Skeletal muscle satellite cell (primary cell): ENCODE data around the gene CTNNA2.

ENCODE experiments used
- H3K27me3 ChIP-seq: 2 replicates; pipeline ENCODE4 v1.7.0; 2013; ENCODE audit warnings: low read length; ENCODE audit not compliant: control insufficient read depth, insufficient read depth
- H3K36me3 ChIP-seq: 2 replicates; pipeline ENCODE4 v1.7.0; 2013; ENCODE audit warnings: mild to moderate bottlenecking, control low read depth, low read length; ENCODE audit not compliant: insufficient read depth
- H3K4me1 ChIP-seq: 2 replicates; pipeline ENCODE4 v1.7.0; 2013; ENCODE audit warnings: low read length; ENCODE audit not compliant: control insufficient read depth, insufficient read depth
- H3K4me2 ChIP-seq: 2 replicates; pipeline ENCODE4 v1.7.0; 2013; ENCODE audit warnings: mild to moderate bottlenecking, low read length
- H3K4me3 ChIP-seq: 2 replicates; pipeline ENCODE4 v1.7.0; 2013; ENCODE audit warnings: low read length
- H3K9ac ChIP-seq: 2 replicates; pipeline ENCODE4 v1.7.0; 2013; ENCODE audit warnings: mild to moderate bottlenecking, low read depth, low read length, moderate library complexity
- H3K9me3 ChIP-seq: replicated peaks from 2 replicates; pipeline ENCODE4 v1.7.0; 2013; ENCODE audit warnings: mild to moderate bottlenecking, control low read depth, low read length

The CTNNA2 gene

DNA sequence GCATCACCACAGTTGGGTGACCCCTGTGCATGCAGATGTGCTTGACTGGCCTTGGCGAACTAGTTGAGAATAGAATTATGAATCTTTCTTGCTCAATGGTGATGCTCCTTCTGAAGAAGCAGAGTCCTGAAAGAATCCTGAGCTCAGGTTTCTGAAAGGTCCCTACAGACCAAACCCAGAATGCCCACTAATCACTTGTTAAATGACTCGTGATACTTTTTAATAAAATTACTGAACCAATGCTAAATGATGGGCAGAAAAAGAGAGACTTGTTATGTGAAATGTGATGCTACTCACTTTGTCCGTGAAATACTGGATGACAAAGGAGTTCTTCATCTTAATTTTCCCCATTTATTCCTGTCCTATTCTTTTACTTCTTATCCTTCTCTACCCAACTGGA, 1055.2 kb downstream of the CTNNA2 start:
- no peaks in the 10 kb centered on the region for H3K4me1 ChIP-seq

GRCh38 chr2:80573167-80573566, 1060.3 kb downstream of the CTNNA2 start:
- H3K4me1 ChIP-seq: no peaks in the 10 kb centered on the region
- H3K36me3 ChIP-seq: no peaks in the 10 kb centered on the region

More for the DNA sequence above, 1055.2 kb downstream of the CTNNA2 start:
- no peak overlapping the region for H3K9ac ChIP-seq
- no peaks in the 10 kb centered on the region for H3K9me3 ChIP-seq
- no peaks in the 10 kb centered on the region for H3K27me3 ChIP-seq
- no peaks in the 10 kb centered on the region for H3K36me3 ChIP-seq
- no peak overlapping the region for H3K4me3 ChIP-seq
- H3K4me2 ChIP-seq: no peak overlapping the region

GRCh38 chr2:80573950-80574349, 1061.1 kb downstream of the CTNNA2 start:
- Histone ChIP-seq H3K4me1 (no peaks in the 10 kb centered on the region), H3K9ac (no peak overlapping the region), H3K9me3 (no peaks in the 10 kb centered on the region), H3K4me2 (no peak overlapping the region), H3K27me3 (no peaks in the 10 kb centered on the region), H3K4me3 (no peak overlapping the region), H3K36me3 (no peaks in the 10 kb centered on the region)

More at GRCh38 chr2:80573167-80573566, 1060.3 kb downstream of the CTNNA2 start:
- Histone ChIP-seq H3K27me3 (no peaks in the 10 kb centered on the region), H3K4me3 (no peak overlapping the region), H3K4me2 (no peak overlapping the region), H3K9me3 (no peaks in the 10 kb centered on the region), H3K9ac (no peak overlapping the region)

- Histone ChIP-seq H3K9ac (no peak overlapping the region), H3K36me3 (no peaks in the 10 kb centered on the region), H3K9me3 (no peaks in the 10 kb centered on the region), H3K27me3 (no peaks in the 10 kb centered on the region), H3K4me1 (no peaks in the 10 kb centered on the region), H3K4me2 (no peak overlapping the region), H3K4me3 (no peak overlapping the region)
These were observed 1066.9 kb downstream of the CTNNA2 start for GRCh38 chr2:80579756-80580155.

- Histone ChIP-seq H3K4me1 (no peaks in the 10 kb centered on the region), H3K4me2 (no peak overlapping the region), H3K9ac (no peak overlapping the region), H3K4me3 (no peak overlapping the region), H3K27me3 (no peaks in the 10 kb centered on the region), H3K36me3 (no peaks in the 10 kb centered on the region), H3K9me3 (peaks cover 3% of the 10 kb centered on the region)
These were observed 1078.4 kb downstream of the CTNNA2 start for GRCh38 chr2:80591233-80591632.

DNA sequence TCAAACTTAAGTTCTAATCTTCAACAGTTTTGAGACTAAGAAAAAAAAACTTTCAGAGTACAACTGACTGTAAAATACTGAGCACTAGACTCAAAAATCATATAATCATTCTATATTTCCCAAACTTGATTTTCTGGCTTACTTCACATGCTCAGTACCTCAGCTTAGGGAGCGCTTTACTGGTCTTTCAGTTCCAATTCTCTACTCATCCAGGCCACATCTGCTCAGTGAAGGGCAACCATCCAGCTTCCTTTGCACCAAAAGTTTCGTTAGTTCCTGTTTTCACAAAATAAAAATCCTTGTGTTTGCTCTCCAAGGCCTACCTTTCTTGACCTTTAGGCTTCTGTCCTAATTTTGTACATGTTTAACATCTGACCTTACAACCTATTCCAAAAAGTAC, 1079.3 kb downstream of the CTNNA2 start:
- H3K4me3 ChIP-seq: no peak overlapping the region
- H3K4me2 ChIP-seq: no peak overlapping the region
- no peaks in the 10 kb centered on the region for H3K27me3 ChIP-seq
- no peaks in the 10 kb centered on the region for H3K4me1 ChIP-seq
- peaks cover 3% of the 10 kb centered on the region for H3K9me3 ChIP-seq
- no peaks in the 10 kb centered on the region for H3K36me3 ChIP-seq
- no peak overlapping the region for H3K9ac ChIP-seq

GRCh38 chr2:80610108-80610507, 1097.3 kb downstream of the CTNNA2 start:
- Histone ChIP-seq H3K4me3 (no peak overlapping the region), H3K27me3 (no peaks in the 10 kb centered on the region), H3K4me1 (no peaks in the 10 kb centered on the region), H3K9ac (no peak overlapping the region), H3K9me3 (no peaks in the 10 kb centered on the region), H3K4me2 (no peak overlapping the region), H3K36me3 (no peaks in the 10 kb centered on the region)

- no peak overlapping the region for H3K4me2 ChIP-seq
- no peaks in the 10 kb centered on the region for H3K4me1 ChIP-seq
- H3K36me3 ChIP-seq: no peaks in the 10 kb centered on the region
- H3K4me3 ChIP-seq: no peak overlapping the region
- H3K27me3 ChIP-seq: no peaks in the 10 kb centered on the region
- H3K9me3 ChIP-seq: peaks cover 4% of the 10 kb centered on the region
- no peak overlapping the region for H3K9ac ChIP-seq
These were observed 1108.8 kb downstream of the CTNNA2 start for GRCh38 chr2:80621656-80622055.

- Histone ChIP-seq H3K4me1 (no peaks in the 10 kb centered on the region), H3K4me2 (no peak overlapping the region), H3K36me3 (no peaks in the 10 kb centered on the region), H3K4me3 (no peak overlapping the region), H3K27me3 (no peaks in the 10 kb centered on the region), H3K9me3 (peaks cover 4% of the 10 kb centered on the region), H3K9ac (no peak overlapping the region)
These were observed 1111.2 kb downstream of the CTNNA2 start for GRCh38 chr2:80624062-80624461.

- no peaks in the 10 kb centered on the region for H3K27me3 ChIP-seq
- no peak overlapping the region for H3K9ac ChIP-seq
These were observed 1121.7 kb downstream of the CTNNA2 start for GRCh38 chr2:80634590-80634989.

DNA sequence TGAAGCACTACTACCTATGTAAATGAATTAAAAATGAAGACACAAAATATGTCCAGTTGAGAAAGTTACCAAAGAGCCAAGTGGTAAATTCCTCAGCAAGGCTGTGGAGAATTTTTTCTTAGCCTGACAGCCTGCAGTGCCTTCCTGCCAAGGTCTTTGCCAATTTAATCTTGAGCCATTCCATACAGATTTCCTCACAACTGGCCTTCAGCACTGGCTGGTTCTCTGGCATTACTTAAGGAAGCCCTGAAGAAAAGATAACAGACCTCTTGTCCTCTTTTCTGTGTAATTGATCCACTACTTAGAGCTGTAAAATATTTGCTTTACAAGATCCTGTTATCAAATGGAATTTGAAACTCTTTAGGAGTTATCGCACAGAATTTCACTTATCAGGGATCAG, 1125.9 kb downstream of the CTNNA2 start:
- Histone ChIP-seq H3K27me3 (no peaks in the 10 kb centered on the region), H3K4me2 (no peak overlapping the region), H3K9ac (no peak overlapping the region), H3K36me3 (no peaks in the 10 kb centered on the region), H3K4me1 (no peaks in the 10 kb centered on the region), H3K9me3 (peaks cover 13% of the 10 kb centered on the region), H3K4me3 (no peak overlapping the region)

More at GRCh38 chr2:80634590-80634989, 1121.7 kb downstream of the CTNNA2 start:
- no peaks in the 10 kb centered on the region for H3K4me1 ChIP-seq
- no peak overlapping the region for H3K4me3 ChIP-seq
- no peak overlapping the region for H3K4me2 ChIP-seq
- peaks cover 4% of the 10 kb centered on the region for H3K9me3 ChIP-seq
- no peaks in the 10 kb centered on the region for H3K36me3 ChIP-seq

GRCh38 chr2:80642465-80642864, 1129.6 kb downstream of the CTNNA2 start:
- Histone ChIP-seq H3K36me3 (no peaks in the 10 kb centered on the region), H3K4me3 (no peak overlapping the region), H3K9me3 (peaks cover 9% of the 10 kb centered on the region), H3K4me1 (no peaks in the 10 kb centered on the region), H3K4me2 (no peak overlapping the region), H3K27me3 (no peaks in the 10 kb centered on the region), H3K9ac (no peak overlapping the region)
